Measurements from ENCODE around the gene RNF207. TPM values are rescaled to one million over a fixed set of nuclear protein-coding genes. Genes with fewer than 3 reads are reported as not detected.

Gene RNF207
- total and polyA plus RNA-seq, 2 of the 13 experiments (the other 11 are each of a cell fraction or from before 2014, with no cell fraction given) = 9.8 to 15.9 TPM

- TF ChIP-seq ISL2 (CRISPR knock-in tag; IDR thresholded peaks at IDR 0.05) = peak; percentile 59
- no peak for TF ChIP-seq RAD21 (CRISPR knock-in tag; IDR thresholded peaks at IDR 0.05)
- peak; percentile 91 for TF ChIP-seq FOXC1 (CRISPR knock-in tag; IDR thresholded peaks at IDR 0.05; ENCODE audit: borderline replicate concordance)
- TF ChIP-seq THAP8 (CRISPR knock-in tag; IDR thresholded peaks at IDR 0.05; ENCODE audit: borderline replicate concordance) = no peak
- no peak for TF ChIP-seq ATF7 (IDR thresholded peaks at IDR 0.05)
- no peak; the same call in 1 of the 2 replicates for TF ChIP-seq ATF7 (CRISPR knock-in tag; IDR thresholded peaks at IDR 0.05)
- no peak for TF ChIP-seq JUNB (CRISPR knock-in tag; IDR thresholded peaks at IDR 0.05; ENCODE audit: borderline replicate concordance)
- no peak for TF ChIP-seq MLLT10 (CRISPR knock-in tag; IDR thresholded peaks at IDR 0.05)
- TF ChIP-seq PHF5A (CRISPR knock-in tag; IDR thresholded peaks at IDR 0.05; ENCODE audit: low read depth, unreplicated experiment) = no peak
- peak; percentile 68; the same call in 1 of the 2 replicates for TF ChIP-seq ZNF20 (CRISPR knock-in tag; IDR thresholded peaks at IDR 0.05)
- TF ChIP-seq MXI1 (IDR thresholded peaks at IDR 0.05; ENCODE audit: borderline replicate concordance, low read depth, low read length) = 0 out of 3 replicates have a peak, but pooled peaks have one; percentile 29
- TF ChIP-seq ZFP90 (CRISPR knock-in tag; IDR thresholded peaks at IDR 0.05; ENCODE audit: borderline replicate concordance) = peak; percentile 66
- TF ChIP-seq ZNF678 (CRISPR knock-in tag; IDR thresholded peaks at IDR 0.05) = no peak; the same call in 1 of the 2 replicates
- peak; percentile 87; the same call in 1 of the 2 replicates for TF ChIP-seq ARNT2 (CRISPR knock-in tag; IDR thresholded peaks at IDR 0.05; ENCODE audit: low read depth)
- no peak; the same call in 1 of the 2 replicates for TF ChIP-seq ZNF749 (CRISPR knock-in tag; IDR thresholded peaks at IDR 0.05; ENCODE audit: borderline replicate concordance)
- no peak for TF ChIP-seq ZNF550 (CRISPR knock-in tag; IDR thresholded peaks at IDR 0.05; ENCODE audit: borderline replicate concordance)
- no peak for TF ChIP-seq ZNF530 (CRISPR knock-in tag; IDR thresholded peaks at IDR 0.05; ENCODE audit: low read depth)
- TF ChIP-seq PATZ1 (CRISPR knock-in tag; IDR thresholded peaks at IDR 0.05) = no peak; the same call in 1 of the 2 replicates
- TF ChIP-seq ZEB1 (IDR thresholded peaks at IDR 0.05; ENCODE audit: insufficient replicate concordance, low read depth) = no peak
- no peak for TF ChIP-seq ZNF7 (CRISPR knock-in tag; IDR thresholded peaks at IDR 0.05)
- TF ChIP-seq RBM22 (optimal IDR thresholded peaks at IDR 0.05; ENCODE audit: low read length) = no peak
- peak; percentile 86 for TF ChIP-seq KLF12 (CRISPR knock-in tag; IDR thresholded peaks at IDR 0.05; ENCODE audit: borderline replicate concordance)
- TF ChIP-seq MTA3 (CRISPR knock-in tag; IDR thresholded peaks at IDR 0.05) = no peak
- peak; percentile 54; the same call in 1 of the 2 replicates for TF ChIP-seq ZSCAN5A (CRISPR knock-in tag; IDR thresholded peaks at IDR 0.05; ENCODE audit: borderline replicate concordance)
- TF ChIP-seq ZNF124 (CRISPR knock-in tag; IDR thresholded peaks at IDR 0.05) = no peak
- TF ChIP-seq DR1 (CRISPR knock-in tag; IDR thresholded peaks at IDR 0.05) = 0 out of 2 replicates have a peak, but pooled peaks have one; percentile 86
Measured at GRCh38 chr1:6205849-6206519, at the start of gene RNF207 (continued).
